Pancreas (tissue), 10 donors: ENCODE results near the gene DPP9. TPM values are rescaled to one million over a fixed set of nuclear protein-coding genes. Genes with fewer than 3 reads are reported as not detected.

Source experiments
- ATAC-seq, 4 donors: fragments of 200-7000 bp; cut with Tn5 transposase; one replicate each; pipeline versions ENCODE4 v1.8.0 to v1.9.1; 2020; ENCODE audit warnings: mild to moderate bottlenecking in 4 of 4, moderate library complexity in 4 of 4
- DNase-seq, 6 donors: peaks; one replicate each; pipeline ENCODE4 v3.0.0-alpha.2; 2020
- FAIRE-seq: peaks from 2 replicates; lab custom pipeline; 2012; peaks lifted over from hg19 to GRCh38; lab: Jason Lieb, UNC
- H3K27ac ChIP-seq, 4 donors: fragments of 200-600 bp; sonication (generic); 1 replicate in 3 of 4; 2 replicates in 1 of 4; pipeline versions ENCODE4 v1.5.0 to v1.8.0; 2020
- H3K27me3 ChIP-seq, 4 donors: fragments of 200-600 bp; one replicate each; pipeline ENCODE4 v1.8.0; 2021
- H3K36me3 ChIP-seq, 3 donors: fragments of 200-600 bp; sonication (generic) in 1 of 3; one replicate each; pipeline versions ENCODE4 v1.5.0 to v1.8.0; 2020 to 2021
- H3K4me1 ChIP-seq, 3 donors: fragments of 200-600 bp; one replicate each; pipeline ENCODE4 v1.8.0; 2021
- H3K4me3 ChIP-seq, 4 donors: fragments of 200-600 bp; sonication (generic) in 2 of 4; one replicate each; pipeline versions ENCODE4 v1.5.0 to v1.8.0; 2020 to 2021
- H3K9me3 ChIP-seq, 4 donors: fragments of 200-600 bp; one replicate each; pipeline ENCODE4 v1.8.0; 2021
- CTCF ChIP-seq, 4 donors: fragments of 200-600 bp; sonication (generic) in 3 of 4; IDR thresholded peaks; one replicate each; pipeline versions ENCODE4 v1.5.0 to v1.8.0; 2021; ENCODE audit warnings: antibody characterized with exemption in 4 of 4
- WGBS, 2 donors: extraction: QIAGEN DNeasy Blood & Tissue Kit; methylation state at CpG; one replicate each; pipeline ENCODE4 v1.1.7; 2013; 5-methylcytosine and 5-hydroxymethylcytosine counted together
- intact Hi-C, 3 donors: fragments of 100-400 bp; cut with DNase I; formaldehyde crosslinking; loops; one replicate each; pipeline versions ENCODE4 v1.11.1 to v1.14.2; 2022
- polyA plus RNA-seq, 2 donors: library from polyadenylated mRNA; stranded (reverse); fragments of 200-250 nt; gene quantifications; one replicate each; pipeline ENCODE4 v1.2.3, GENCODE V29; 2013
- total RNA-seq, 6 donors: library from RNA; stranded (reverse); fragmentation: NEBNext Ultra II Directional in 4 of 6; extraction: Animal tissue kit (Norgen Biotek cat#: 25700) in 4 of 6; gene quantifications; one replicate each; pipeline versions ENCODE4 v1.2.1 to v1.2.4, GENCODE V29; 2021 to 2023
- donor health status: healthy with polysubstance abuse.
- donor health status: DM: no; HTN: no; CAD: no; lungs with moderate emphysema.
- donor health status: DM: no; HTN: no; CAD: no.
- donor health status: control.
- donor health status: control.
- donor health status: Bipolar disorder and iron deficiency.
- donor health status: DM: yes; HTN: yes; CAD: no.
- donor health status: DM: no; HTN: no; CAD: no.
- donor health status: DM: no; HTN: no; CAD: no.
- donor health status: DM: yes; HTN: yes; CAD: no.

Gene DPP9
- total and polyA plus RNA-seq, 8 donors: 19.0 to 47.4 (median 26.1) TPM

GRCh38 chr19:4758082-4758481, 34.4 kb upstream of the DPP9 start:
- WGBS, 2 donors: 76 to 79% methylated on average over 4 of the region's 4 CpGs
- no peak for TF ChIP-seq CTCF (IDR thresholded peaks at IDR 0.05)
- intact Hi-C loops: no loop called here

GRCh38 chr19:4755459-4755858, 31.8 kb upstream of the DPP9 start:
- 78 to 81% methylated on average over 7 of the region's 7 CpGs for WGBS, 2 donors
- intact Hi-C loops: no loop called here
- Histone ChIP-seq H3K27ac (no peak overlapping the region), H3K4me1 (peaks cover 0 to 6% (median 5%) of the 10 kb centered on the region in 3 donors), H3K4me3 (no peak overlapping the region), H3K36me3 (no peaks in the 10 kb centered on the region), H3K27me3 (no peaks in the 10 kb centered on the region), H3K9me3 (no peaks in the 10 kb centered on the region)
- no peak for TF ChIP-seq CTCF (IDR thresholded peaks at IDR 0.05)
- FAIRE-seq (no peak), DNase-seq (no peak), ATAC-seq (no peak)

More at GRCh38 chr19:4758082-4758481, 34.4 kb upstream of the DPP9 start:
- Histone ChIP-seq H3K4me3 (no peak overlapping the region), H3K27me3 (no peaks in the 10 kb centered on the region), H3K4me1 (peaks cover 0 to 6% (median 5%) of the 10 kb centered on the region in 3 donors), H3K27ac (no peak overlapping the region), H3K36me3 (no peaks in the 10 kb centered on the region), H3K9me3 (no peaks in the 10 kb centered on the region)
- ATAC-seq (no peak), FAIRE-seq (no peak), DNase-seq (no peak)

GRCh38 chr19:4754248-4754647, 30.6 kb upstream of the DPP9 start:
- DNase-seq: no peak
- ATAC-seq: no peak
- 69 to 84% methylated on average over 6 of the region's 6 CpGs for WGBS, 2 donors
- Histone ChIP-seq H3K4me1 (no peaks in the 10 kb centered on the region), H3K27ac (no peak overlapping the region), H3K4me3 (no peak overlapping the region), H3K27me3 (no peaks in the 10 kb centered on the region), H3K36me3 (no peaks in the 10 kb centered on the region), H3K9me3 (no peaks in the 10 kb centered on the region)
- intact Hi-C loops: no loop called here
- FAIRE-seq: no peak
- TF ChIP-seq CTCF (IDR thresholded peaks at IDR 0.05): no peak

- H3K27me3 ChIP-seq: no peaks in the 10 kb centered on the region
- ATAC-seq (peak in 2 of 4 donors; percentile 21 to 48), DNase-seq (no peak), FAIRE-seq (no peak)
- WGBS, 2 donors: 70 to 77% methylated on average over 18 of the region's 18 CpGs
- H3K4me3 ChIP-seq: no peak overlapping the region
- TF ChIP-seq CTCF (IDR thresholded peaks at IDR 0.05): no peak
- no peaks in the 10 kb centered on the region for H3K9me3 ChIP-seq
- peaks cover 0 to 3% (median 0%) of the 10 kb centered on the region in 3 donors for H3K4me1 ChIP-seq
- H3K36me3 ChIP-seq: no peaks in the 10 kb centered on the region
- H3K27ac ChIP-seq: no peak overlapping the region
- intact Hi-C loops: no loop called here
Measured at GRCh38 chr19:4749870-4750590, 26.4 kb upstream of the DPP9 start.

- FAIRE-seq (no peak), DNase-seq (no peak), ATAC-seq (no peak)
- WGBS, 2 donors: 31 to 41% methylated on average over 9 of the region's 9 CpGs
- no peaks in the 10 kb centered on the region for H3K36me3 ChIP-seq
- H3K27me3 ChIP-seq: no peaks in the 10 kb centered on the region
- no peak overlapping the region for H3K27ac ChIP-seq
- H3K4me3 ChIP-seq: no peak overlapping the region
- intact Hi-C loops: no loop called here
- TF ChIP-seq CTCF (IDR thresholded peaks at IDR 0.05): no peak
- peaks cover 0 to 4% (median 0%) of the 10 kb centered on the region in 3 donors for H3K4me1 ChIP-seq
- no peaks in the 10 kb centered on the region for H3K9me3 ChIP-seq
Measured at GRCh38 chr19:4748589-4748988, 24.9 kb upstream of the DPP9 start.
